ENCODE measurements around the gene CERS5. TPM values are rescaled to one million over a fixed set of nuclear protein-coding genes. Genes with fewer than 3 reads are reported as not detected.
A peak's percentile ranks its signal among the peaks of the same experiment; 100 is the strongest.

The CERS5 gene
- total RNA-seq, 1 experiment from 2014 or later = 58.1 TPM

DNA sequence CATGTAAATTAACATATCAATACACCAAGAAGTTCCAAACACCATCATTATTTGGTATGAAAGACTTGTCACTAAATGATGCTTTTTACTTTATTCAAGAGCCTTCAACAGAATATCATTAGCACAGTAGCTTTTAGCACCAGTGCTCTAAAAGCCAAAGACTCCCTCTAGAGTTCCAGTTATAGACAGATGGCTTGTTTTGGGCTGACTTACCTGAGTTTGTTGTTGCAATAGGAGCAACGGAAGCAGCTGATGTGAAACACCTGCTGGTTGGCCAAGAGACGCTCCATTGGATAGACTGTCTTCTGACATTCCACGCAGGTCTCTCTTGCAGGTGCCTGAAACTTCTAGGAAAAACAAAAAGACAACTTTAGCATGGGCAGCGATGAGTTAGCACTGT lies 14.5 kb upstream of the CERS5 start:
- H3K4me3 Mint-ChIP-seq (ENCODE audit: unreplicated experiment) = no peak overlapping the region
- no peak overlapping the region for H3K27ac Mint-ChIP-seq (ENCODE audit: low read depth, unreplicated experiment)
- peaks cover 19% of the 10 kb centered on the region for H3K4me1 Mint-ChIP-seq (ENCODE audit: insufficient read depth, unreplicated experiment)
- BruUV-seq (replicated peaks) = no TSS peak
- peaks cover 45% of the 10 kb centered on the region for H3K36me3 Mint-ChIP-seq (ENCODE audit: insufficient read depth, unreplicated experiment)
- POLR2A ChIA-PET = interaction anchor here (0.7 kb wide), 2 partner anchors 11 to 39 kb away, joined by 3 to 4 read pairs; no protein-coding TSS in a partner anchor
- H3K27me3 Mint-ChIP-seq (ENCODE audit: insufficient read depth, unreplicated experiment) = no peaks in the 10 kb centered on the region
- no peaks in the 10 kb centered on the region for H3K9me3 Mint-ChIP-seq (ENCODE audit: unreplicated experiment)
- no peak for TF ChIP-seq CTCF (IDR thresholded peaks at IDR 0.05; ENCODE audit: unreplicated experiment)
- intact Hi-C loops (cut with micrococcal nuclease) = loop anchor here (2.0 kb wide), 1 partner anchor 133 kb away; no protein-coding TSS in a partner anchor
- DNase-seq (ENCODE audit: unreplicated experiment) = no peak
- CTCF ChIA-PET = interaction anchor here (0.6 to 3.9 kb wide), 9 partner anchors 10 to 281 kb away, joined by 3 to 19 read pairs (median 3); no protein-coding TSS in a partner anchor

GRCh38 chr12:50175716-50176026 lies 8.5 kb upstream of the CERS5 start:
- Mint-ChIP-seq H3K4me3 (ENCODE audit: unreplicated experiment) (no peak overlapping the region), H3K27ac (ENCODE audit: low read depth, unreplicated experiment) (no peak overlapping the region), H3K36me3 (ENCODE audit: insufficient read depth, unreplicated experiment) (peaks cover 43% of the 10 kb centered on the region)

GRCh38 chr12:50174971-50175715 lies 8.0 kb upstream of the CERS5 start:
- no TSS peak for BruUV-seq (replicated peaks)
- CTCF ChIA-PET = interaction anchor here (0.6 to 4.9 kb wide), 29 partner anchors 10 to 291 kb away, joined by 3 to 34 read pairs (median 3); partner anchors contain the start of gene COX14

More at GRCh38 chr12:50175716-50176026, 8.5 kb upstream of the CERS5 start:
- intact Hi-C loops (cut with micrococcal nuclease) = loop anchor here (1.0 to 10.0 kb wide), 3 partner anchors 43 to 211 kb away; partner anchors contain the start of gene AQP5
- ChIA-PET CTCF (interaction anchor here (0.6 to 4.0 kb wide), 31 partner anchors 9 to 215 kb away, joined by 3 to 34 read pairs (median 4); partner anchors contain the start of genes CERS5 and COX14), POLR2A (interaction anchor here (0.6 to 1.9 kb wide), 8 partner anchors 9 to 137 kb away, joined by 3 to 12 read pairs (median 4); partner anchors contain the start of genes COX14 and SMARCD1)
- Mint-ChIP-seq H3K9me3 (ENCODE audit: unreplicated experiment) (no peaks in the 10 kb centered on the region), H3K4me1 (ENCODE audit: insufficient read depth, unreplicated experiment) (no peaks in the 10 kb centered on the region), H3K27me3 (ENCODE audit: insufficient read depth, unreplicated experiment) (no peaks in the 10 kb centered on the region)
- no TSS peak for BruUV-seq (replicated peaks)
- no peak for TF ChIP-seq CTCF (IDR thresholded peaks at IDR 0.05; ENCODE audit: unreplicated experiment)
- no peak for DNase-seq (ENCODE audit: unreplicated experiment)

More at GRCh38 chr12:50174971-50175715, 8.0 kb upstream of the CERS5 start:
- H3K9me3 Mint-ChIP-seq (ENCODE audit: unreplicated experiment) = no peaks in the 10 kb centered on the region
- H3K4me3 Mint-ChIP-seq (ENCODE audit: unreplicated experiment) = no peak overlapping the region
- POLR2A ChIA-PET = interaction anchor here (0.7 to 1.9 kb wide), 6 partner anchors 9 to 90 kb away, joined by 3 to 12 read pairs (median 6); partner anchors contain the start of genes COX14 and SMARCD1
- TF ChIP-seq CTCF (IDR thresholded peaks at IDR 0.05; ENCODE audit: unreplicated experiment) = peak; percentile 64
- intact Hi-C loops (cut with micrococcal nuclease) = loop anchor here (1.0 to 10.0 kb wide), 3 partner anchors 43 to 210 kb away; partner anchors contain the start of gene AQP5
- H3K36me3 Mint-ChIP-seq (ENCODE audit: insufficient read depth, unreplicated experiment) = peaks cover 40% of the 10 kb centered on the region
- DNase-seq (ENCODE audit: unreplicated experiment) = peak; percentile 81
- H3K4me1 Mint-ChIP-seq (ENCODE audit: insufficient read depth, unreplicated experiment) = no peaks in the 10 kb centered on the region
- H3K27ac Mint-ChIP-seq (ENCODE audit: low read depth, unreplicated experiment) = no peak overlapping the region
- H3K27me3 Mint-ChIP-seq (ENCODE audit: insufficient read depth, unreplicated experiment) = no peaks in the 10 kb centered on the region
